Activated naive CD4-positive, alpha-beta T cell treated with anti-CD3 and anti-CD28 coated beads for 36 hours (primary cell): ENCODE results near the gene TBC1D12. TPM values are rescaled to one million over a fixed set of nuclear protein-coding genes. Genes with fewer than 3 reads are reported as not detected.

Source experiments
- CTCF ChIA-PET: fragments of 350-600 bp; sonication (Branson Sonifier 250); formaldehyde crosslinking; loops from one replicate; lab custom pipeline; 2021; ENCODE audit warnings: antibody characterized with exemption; lab: Charles Lee
- DNase-seq: peaks from one replicate; pipeline ENCODE4 v3.0.0-alpha.2; 2020
- H3K27ac Mint-ChIP-seq: one replicate; pipeline ENCODE4 v1.8.0; 2021; ENCODE audit warnings: mild to moderate bottlenecking, mixed read lengths
- H3K27me3 Mint-ChIP-seq: one replicate; pipeline ENCODE4 v1.8.0; 2021; ENCODE audit warnings: low read depth, mixed read lengths
- H3K36me3 Mint-ChIP-seq: one replicate; pipeline ENCODE4 v1.8.0; 2021; ENCODE audit warnings: low read depth, mixed read lengths
- H3K4me1 Mint-ChIP-seq: one replicate; pipeline ENCODE4 v1.8.0; 2021; ENCODE audit warnings: low read depth, mixed read lengths
- H3K4me3 Mint-ChIP-seq: one replicate; pipeline ENCODE4 v1.8.0; 2021; ENCODE audit warnings: mild to moderate bottlenecking, moderate library complexity, mixed read lengths
- H3K9me3 Mint-ChIP-seq: one replicate; pipeline ENCODE4 v1.8.0; 2021; ENCODE audit warnings: mixed read lengths
- intact Hi-C: fragments of 100-400 bp; cut with micrococcal nuclease; formaldehyde crosslinking; loops from one replicate; pipeline ENCODE4 v1.15.1; 2023
- total RNA-seq, 2 experiments: library from RNA; stranded (reverse); gene quantifications; one replicate each; pipeline ENCODE4 v1.2.3, GENCODE V29; 2021

TBC1D12 gene
- total RNA-seq, 2 experiments from 2014 or later = 0.25 to 0.33 TPM

DNA sequence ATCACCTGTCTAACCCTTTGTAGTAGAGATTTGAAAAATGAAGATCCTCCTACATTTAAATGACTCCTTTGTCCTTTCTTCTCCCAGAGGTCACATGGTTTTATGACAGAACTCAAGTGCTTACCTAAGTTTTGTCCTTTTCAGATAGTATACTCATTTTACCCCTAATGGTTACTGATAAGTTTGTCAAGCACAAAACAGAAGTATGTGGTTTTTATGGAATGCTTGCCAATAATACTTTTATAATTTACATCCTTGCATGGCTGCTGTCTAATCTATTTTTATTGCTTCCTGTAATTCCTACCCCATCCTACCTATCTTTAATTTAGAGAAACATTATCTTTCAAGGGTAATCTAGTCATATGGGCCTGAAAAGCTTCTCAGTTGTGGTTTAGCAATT lies 180.8 kb downstream of the TBC1D12 start:
- no peaks in the 10 kb centered on the region for H3K27me3 Mint-ChIP-seq
- no peaks in the 10 kb centered on the region for H3K9me3 Mint-ChIP-seq
- no peak overlapping the region for H3K27ac Mint-ChIP-seq
- no peaks in the 10 kb centered on the region for H3K4me1 Mint-ChIP-seq
- intact Hi-C loops = no loop called here
- peaks cover 29% of the 10 kb centered on the region for H3K36me3 Mint-ChIP-seq
- no peak overlapping the region for H3K4me3 Mint-ChIP-seq
- CTCF ChIA-PET = no interaction called here
- DNase-seq = no peak

Other genes starting within 250 kb of the TBC1D12 start
- gene NOC3L, start 39.6 kb upstream of the TBC1D12 start, total RNA-seq = 10 to 100 TPM; 39.3 to 40.1 TPM
- 100 to 1,000 TPM; 109 TPM for gene HELLS, start 143.2 kb downstream of the TBC1D12 start, total RNA-seq